Loucy (cell line): ENCODE measurements around the gene NAA25.

Experiments
- CTCF ChIP-seq: fragments of 200-600 bp; sonication (generic); conservative IDR thresholded peaks from 2 replicates; pipeline ENCODE4 v1.5.1; 2014; ENCODE audit warnings: mild to moderate bottlenecking, antibody characterized with exemption, low read length
- EZH2phosphoT487 ChIP-seq: fragments of 200-600 bp; IDR thresholded peaks from 2 replicates; pipeline ENCODE4 v1.6.1; 2018; ENCODE audit warnings: antibody characterized with exemption, mild to moderate bottlenecking, moderate library complexity, borderline replicate concordance

- TF ChIP-seq CTCF (no peak), EZH2phosphoT487 (no peak)
Measured at GRCh38 chr12:112121780-112122565, 13.4 kb upstream of the NAA25 start.
